SU-DHL-6 (cell line): ENCODE measurements around the gene NTMT1.

ENCODE experiments used
- EZH2phosphoT487 ChIP-seq: fragments of 200-600 bp; sonication (generic), shearing (Covaris generic); conservative IDR thresholded peaks from 2 replicates; pipeline ENCODE4 v1.6.1; 2018; ENCODE audit warnings: mild to moderate bottlenecking, antibody characterized with exemption, low read length, moderate library complexity, mixed read lengths
- TF ChIP-seq, protein P1 (sequence below): fragments of 200-600 bp; sonication (generic); IDR thresholded peaks from one replicate; pipeline ENCODE4 v1.5.1; 2017; ENCODE audit warnings: antibody characterized with exemption, mild to moderate bottlenecking, low read length, moderate library complexity; ENCODE audit not compliant: insufficient read depth, poor library complexity, severe bottlenecking

DNA sequence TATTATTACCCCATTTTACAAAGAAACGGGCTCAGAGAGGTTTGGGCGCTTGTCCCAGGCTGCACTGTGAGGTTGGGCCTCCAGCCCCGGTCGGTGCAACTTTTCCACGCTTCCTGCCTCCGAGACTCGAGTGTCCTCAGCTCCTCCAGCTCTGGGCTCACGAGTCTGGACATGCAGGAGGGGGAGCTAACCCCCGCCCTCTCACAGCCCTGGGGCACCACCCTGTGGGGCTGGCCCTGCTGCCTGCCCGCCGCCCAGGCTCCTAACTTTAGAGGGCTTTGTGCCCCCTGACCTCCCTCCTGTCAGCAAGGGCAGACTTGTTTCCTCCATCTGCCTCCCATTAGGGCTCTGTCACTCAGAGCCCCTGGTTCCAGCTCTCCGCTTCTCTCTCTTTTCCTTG is 20.3 kb downstream of the NTMT1 start:
- TF ChIP-seq, protein P1, sequence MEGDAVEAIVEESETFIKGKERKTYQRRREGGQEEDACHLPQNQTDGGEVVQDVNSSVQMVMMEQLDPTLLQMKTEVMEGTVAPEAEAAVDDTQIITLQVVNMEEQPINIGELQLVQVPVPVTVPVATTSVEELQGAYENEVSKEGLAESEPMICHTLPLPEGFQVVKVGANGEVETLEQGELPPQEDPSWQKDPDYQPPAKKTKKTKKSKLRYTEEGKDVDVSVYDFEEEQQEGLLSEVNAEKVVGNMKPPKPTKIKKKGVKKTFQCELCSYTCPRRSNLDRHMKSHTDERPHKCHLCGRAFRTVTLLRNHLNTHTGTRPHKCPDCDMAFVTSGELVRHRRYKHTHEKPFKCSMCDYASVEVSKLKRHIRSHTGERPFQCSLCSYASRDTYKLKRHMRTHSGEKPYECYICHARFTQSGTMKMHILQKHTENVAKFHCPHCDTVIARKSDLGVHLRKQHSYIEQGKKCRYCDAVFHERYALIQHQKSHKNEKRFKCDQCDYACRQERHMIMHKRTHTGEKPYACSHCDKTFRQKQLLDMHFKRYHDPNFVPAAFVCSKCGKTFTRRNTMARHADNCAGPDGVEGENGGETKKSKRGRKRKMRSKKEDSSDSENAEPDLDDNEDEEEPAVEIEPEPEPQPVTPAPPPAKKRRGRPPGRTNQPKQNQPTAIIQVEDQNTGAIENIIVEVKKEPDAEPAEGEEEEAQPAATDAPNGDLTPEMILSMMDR, result no peak
- TF ChIP-seq EZH2phosphoT487, result no peak
